ENCODE data around the gene EYS. TPM values are rescaled to one million over a fixed set of nuclear protein-coding genes. Genes with fewer than 3 reads are reported as not detected.

EYS gene
- total and polyA plus RNA-seq, 2 of the 13 experiments (the other 11 are each of a cell fraction or from before 2014, with no cell fraction given) = 0.04 to 0.07 TPM

DNA sequence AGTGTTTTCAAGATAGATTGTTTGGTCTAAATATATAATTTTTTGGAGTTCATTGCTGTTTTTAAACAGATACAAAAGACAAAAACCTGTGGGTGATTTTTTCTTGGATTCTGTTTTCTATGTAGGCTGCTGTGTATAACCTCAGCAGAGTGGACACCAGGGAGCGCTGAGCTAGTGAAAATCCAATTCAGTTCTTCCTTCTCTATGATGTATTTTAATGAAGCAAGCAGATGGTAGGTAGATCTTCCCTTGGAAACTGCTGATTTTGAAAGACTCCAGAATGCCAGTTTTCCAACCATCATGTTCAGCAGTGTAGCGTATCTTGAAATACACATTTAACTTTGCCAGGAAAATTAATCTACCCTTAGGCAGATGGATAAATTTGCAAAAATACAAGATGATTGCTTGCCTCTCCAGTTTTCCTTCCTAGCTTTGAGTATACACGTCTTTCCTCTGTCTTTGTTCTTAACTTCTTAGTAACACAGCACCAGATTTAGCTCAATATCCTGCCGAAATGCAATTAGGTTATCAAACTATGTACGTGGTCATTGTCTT, 1893.4 kb downstream of the EYS start:
- H3K9me3 ChIP-seq (ENCODE audit: low read length) = no peaks in the 10 kb centered on the region
- ChIA-PET CTCF (ENCODE audit: low intra/inter-chr PET ratio, low total read pairs) (no interaction called here), POLR2A (no interaction called here)
- no peaks in the 10 kb centered on the region for H3K27me3 ChIP-seq (ENCODE audit: control insufficient read depth in 1 of 2, insufficient read depth in 2 of 2, low read length in 2 of 2)
- no peak overlapping the region for H3K4me2 ChIP-seq (ENCODE audit: low read depth, low read length)
- no peaks in the 10 kb centered on the region for H3K79me2 ChIP-seq (ENCODE audit: insufficient read depth, low read length)
- H3K27ac ChIP-seq (ENCODE audit: extremely low read length, insufficient read depth, low read length) = no peak overlapping the region
- H3K4me3 ChIP-seq (replicated peaks in 1 of 3; ENCODE audit: insufficient read depth in 1 of 3, low read depth in 2 of 3, low read length in 3 of 3) = no peak overlapping the region
- H3K9ac ChIP-seq (ENCODE audit: insufficient read depth, low read depth, low read length) = no peak overlapping the region
- intact Hi-C loops (cut with micrococcal nuclease; ENCODE audit: unreplicated experiment) = no loop called here
- no peak for TF ChIP-seq KMT2A (CRISPR knock-in tag; IDR thresholded peaks at IDR 0.05)
- TF ChIP-seq STAG1 (CRISPR knock-in tag; IDR thresholded peaks at IDR 0.05) = peak; percentile 23
- no peak for TF ChIP-seq SSRP1 (CRISPR knock-in tag; IDR thresholded peaks at IDR 0.05)
- TF ChIP-seq, protein P1, sequence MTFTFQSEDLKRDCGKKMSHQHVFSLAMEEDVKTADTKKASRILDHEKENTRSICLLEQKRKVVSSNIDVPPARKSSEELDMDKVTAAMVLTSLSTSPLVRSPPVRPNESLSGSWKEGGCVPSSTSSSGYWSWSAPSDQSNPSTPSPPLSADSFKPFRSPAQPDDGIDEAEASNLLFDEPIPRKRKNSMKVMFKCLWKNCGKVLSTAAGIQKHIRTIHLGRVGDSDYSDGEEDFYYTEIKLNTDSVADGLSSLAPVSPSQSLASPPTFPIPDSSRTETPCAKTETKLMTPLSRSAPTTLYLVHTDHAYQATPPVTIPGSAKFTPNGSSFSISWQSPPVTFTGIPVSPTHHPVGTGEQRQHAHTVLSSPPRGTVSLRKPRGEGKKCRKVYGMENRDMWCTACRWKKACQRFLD (CRISPR knock-in tag; IDR thresholded peaks at IDR 0.05; ENCODE audit: borderline replicate concordance) = no peak
- TF ChIP-seq, protein P2, sequence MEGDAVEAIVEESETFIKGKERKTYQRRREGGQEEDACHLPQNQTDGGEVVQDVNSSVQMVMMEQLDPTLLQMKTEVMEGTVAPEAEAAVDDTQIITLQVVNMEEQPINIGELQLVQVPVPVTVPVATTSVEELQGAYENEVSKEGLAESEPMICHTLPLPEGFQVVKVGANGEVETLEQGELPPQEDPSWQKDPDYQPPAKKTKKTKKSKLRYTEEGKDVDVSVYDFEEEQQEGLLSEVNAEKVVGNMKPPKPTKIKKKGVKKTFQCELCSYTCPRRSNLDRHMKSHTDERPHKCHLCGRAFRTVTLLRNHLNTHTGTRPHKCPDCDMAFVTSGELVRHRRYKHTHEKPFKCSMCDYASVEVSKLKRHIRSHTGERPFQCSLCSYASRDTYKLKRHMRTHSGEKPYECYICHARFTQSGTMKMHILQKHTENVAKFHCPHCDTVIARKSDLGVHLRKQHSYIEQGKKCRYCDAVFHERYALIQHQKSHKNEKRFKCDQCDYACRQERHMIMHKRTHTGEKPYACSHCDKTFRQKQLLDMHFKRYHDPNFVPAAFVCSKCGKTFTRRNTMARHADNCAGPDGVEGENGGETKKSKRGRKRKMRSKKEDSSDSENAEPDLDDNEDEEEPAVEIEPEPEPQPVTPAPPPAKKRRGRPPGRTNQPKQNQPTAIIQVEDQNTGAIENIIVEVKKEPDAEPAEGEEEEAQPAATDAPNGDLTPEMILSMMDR (CRISPR knock-in tag; IDR thresholded peaks at IDR 0.05) = peak; percentile 16; the same call in 1 of the 2 replicates
- TF ChIP-seq TAF15 (IDR thresholded peaks at IDR 0.05; ENCODE audit: low read depth, low read length, poor library complexity, severe bottlenecking) = no peak
- TF ChIP-seq ZNF547 (CRISPR knock-in tag; IDR thresholded peaks at IDR 0.05) = no peak
- no peak for TF ChIP-seq SNAPC2 (CRISPR knock-in tag; IDR thresholded peaks at IDR 0.05)
- TF ChIP-seq, protein P3, sequence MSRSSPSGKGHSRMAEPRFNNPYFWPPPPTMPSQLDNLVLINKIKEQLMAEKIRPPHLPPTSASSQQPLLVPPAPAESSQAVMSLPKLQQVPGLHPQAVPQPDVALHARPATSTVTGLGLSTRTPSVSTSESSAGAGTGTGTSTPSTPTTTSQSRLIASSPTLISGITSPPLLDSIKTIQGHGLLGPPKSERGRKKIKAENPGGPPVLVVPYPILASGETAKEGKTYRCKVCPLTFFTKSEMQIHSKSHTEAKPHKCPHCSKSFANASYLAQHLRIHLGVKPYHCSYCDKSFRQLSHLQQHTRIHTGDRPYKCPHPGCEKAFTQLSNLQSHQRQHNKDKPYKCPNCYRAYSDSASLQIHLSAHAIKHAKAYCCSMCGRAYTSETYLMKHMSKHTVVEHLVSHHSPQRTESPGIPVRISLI (CRISPR knock-in tag; IDR thresholded peaks at IDR 0.05; ENCODE audit: borderline replicate concordance) = no peak
- no peak for TF ChIP-seq MED13 (CRISPR knock-in tag; IDR thresholded peaks at IDR 0.05)
- no peak for TF ChIP-seq HDAC6 (IDR thresholded peaks at IDR 0.05; ENCODE audit: low read depth, low read length)
- TF ChIP-seq ZNF550 (CRISPR knock-in tag; IDR thresholded peaks at IDR 0.05; ENCODE audit: borderline replicate concordance) = no peak
- ATAC-seq (peak; percentile 65), DNase-seq (ENCODE audit: low spot score) (no peak), FAIRE-seq (no peak)
- WGBS (ENCODE audit: low lambda C conversion rate) = 55% methylated on average over 5 of the region's 5 CpGs
- no peaks in the 10 kb centered on the region for H3K36me3 ChIP-seq (replicated peaks in 1 of 2; ENCODE audit: control insufficient read depth in 1 of 2, insufficient read depth in 2 of 2, low read length in 2 of 2)
- in situ Hi-C loops (cut with HindIII; ENCODE audit: extremely low pct_ligation_motif_present, low pct_unique_long_range_greater_than_20kb) = loop anchor here (25.0 kb wide), 1 partner anchor 751 kb away; no protein-coding TSS in a partner anchor
- BruUV-seq (replicated peaks) = no TSS peak
- H4K20me1 ChIP-seq (ENCODE audit: insufficient read depth, low read length) = no peaks in the 10 kb centered on the region
- H3K4me1 ChIP-seq (ENCODE audit: insufficient read depth, low read length) = no peaks in the 10 kb centered on the region
- H2AFZ ChIP-seq (ENCODE audit: low read length) = no peak overlapping the region

Data from HepG2 (cell line).